Spleen (tissue), 11 donors: ENCODE results near the gene CRYBG3. TPM values are rescaled to one million over a fixed set of nuclear protein-coding genes. Genes with fewer than 3 reads are reported as not detected.

Experiments
- DNase-seq: peaks from one replicate; pipeline ENCODE4 v3.0.0-alpha.2; 2020
- H3K27ac ChIP-seq, 8 donors: fragments of 200-600 bp; sonication (generic) in 7 of 8; 1 replicate in 4 of 8; 2 replicates in 4 of 8; pipeline versions ENCODE4 v1.5.0 to v1.8.0; 2016 to 2021; ENCODE audit warnings: inconsistent platforms in 4 of 8, mild to moderate bottlenecking in 4 of 8, moderate library complexity in 1 of 8
- H3K27me3 ChIP-seq, 7 donors: fragments of 200-600 bp; sonication (generic) in 6 of 7; replicated peaks in 1 of 7; 1 replicate in 4 of 7; 2 replicates in 3 of 7; pipeline versions ENCODE4 v1.5.0 to v1.8.0; 2016 to 2021; ENCODE audit warnings: inconsistent platforms in 3 of 7, mild to moderate bottlenecking in 1 of 7
- H3K36me3 ChIP-seq, 6 donors: fragments of 200-600 bp; sonication (generic) in 5 of 6; 1 replicate in 4 of 6; 2 replicates in 2 of 6; pipeline versions ENCODE4 v1.5.0 to v1.8.0; 2016 to 2021; ENCODE audit warnings: inconsistent platforms in 2 of 6
- H3K4me1 ChIP-seq, 6 donors: fragments of 200-600 bp; sonication (generic) in 5 of 6; 1 replicate in 3 of 6; 2 replicates in 3 of 6; pipeline versions ENCODE4 v1.5.0 to v1.8.0; 2016 to 2021; ENCODE audit warnings: inconsistent platforms in 3 of 6
- H3K4me3 ChIP-seq, 8 donors: fragments of 200-600 bp; sonication (generic) in 7 of 8; 1 replicate in 4 of 8; 2 replicates in 4 of 8; pipeline versions ENCODE4 v1.5.0 to v1.8.0; 2016 to 2021; ENCODE audit warnings: inconsistent platforms in 4 of 8, mild to moderate bottlenecking in 4 of 8, moderate library complexity in 2 of 8
- H3K9me3 ChIP-seq, 8 donors: fragments of 200-600 bp; sonication (generic) in 7 of 8; 1 replicate in 4 of 8; 2 replicates in 4 of 8; pipeline versions ENCODE4 v1.5.0 to v1.8.0; 2016 to 2021; ENCODE audit warnings: inconsistent platforms in 4 of 8
- CTCF ChIP-seq, 11 experiments: fragments of 200-600 bp in 7 of 11; fragments of 450-650 bp in 4 of 11; sonication (generic) in 4 of 11; IDR thresholded peaks in 8 of 11; conservative IDR thresholded peaks in 3 of 11; 1 replicate in 7 of 11; 2 replicates in 4 of 11; pipeline versions ENCODE4 v1.4.0 to v1.8.0; 2016 to 2021; ENCODE audit warnings: antibody characterized with exemption in 11 of 11, inconsistent platforms in 4 of 11, mild to moderate bottlenecking in 1 of 11
- POLR2A ChIP-seq, 3 donors: fragments of 450-650 bp; IDR thresholded peaks; one replicate each; pipeline ENCODE4 v1.5.1; 2017; ENCODE audit warnings: antibody characterized with exemption in 3 of 3, mild to moderate bottlenecking in 1 of 3
- POLR2AphosphoS5 ChIP-seq, 3 donors: sonication (generic); formaldehyde crosslinking; IDR thresholded peaks; one replicate each; pipeline ENCODE4 v1.5.1; 2017; ENCODE audit warnings: antibody characterized with exemption in 3 of 3
- WGBS, 5 donors: extraction: QIAGEN DNeasy Blood & Tissue Kit in 3 of 5; methylation state at CpG; one replicate each; pipeline versions ENCODE4 v1.1.5 to v1.1.7; 2013 to 2018; 5-methylcytosine and 5-hydroxymethylcytosine counted together
- intact Hi-C: fragments of 100-400 bp; cut with DNase I; formaldehyde crosslinking; loops from one replicate; pipeline ENCODE4 v1.15.0; 2023; ENCODE audit warnings: low total_unique reads
- polyA plus RNA-seq, 3 donors: library from polyadenylated mRNA; stranded (reverse); fragments of 200-250 nt; gene quantifications; one replicate each; pipeline ENCODE4 v1.2.1, GENCODE V29; 2013
- total RNA-seq, 7 donors: library from RNA; depleted of rRNA in 3 of 7; stranded (reverse); fragments of >200 nt in 3 of 7; fragmentation: NEBNext Ultra II Directional in 4 of 7; extraction: Animal tissue kit (Norgen Biotek cat#: 25700) in 4 of 7; gene quantifications; one replicate each; pipeline versions ENCODE4 v1.1.0 to v1.2.1, GENCODE V29; 2016 to 2021
- donor health status: healthy with polysubstance abuse.
- donor health status: DM: no; HTN: no; CAD: no; lungs with moderate emphysema.
- donor health status: DM: no; HTN: no; CAD: no.
- donor health status: Bipolar disorder and iron deficiency.
- donor health status: healthy.
- donor health status: DM: no; HTN: no; CAD: no.
- donor health status: DM: yes; HTN: yes; CAD: no.

The CRYBG3 gene
- total and polyA plus RNA-seq, 10 donors, result 1.5 to 22.6 (median 17.6) TPM

GRCh38 chr3:97979610-97980009, 157.8 kb downstream of the CRYBG3 start:
- Histone ChIP-seq H3K36me3 (no peaks in the 10 kb centered on the region), H3K9me3 (no peaks in the 10 kb centered on the region), H3K27ac (no peak overlapping the region), H3K4me3 (no peak overlapping the region), H3K27me3 (no peaks in the 10 kb centered on the region), H3K4me1 (no peaks in the 10 kb centered on the region)
- 74 to 91% (median 85%) methylated on average over 2 to 3 of the region's 3 CpGs for WGBS, 5 donors
- TF ChIP-seq CTCF (IDR thresholded peaks at IDR 0.05 in 8 of 11, conservative IDR thresholded peaks at IDR 0.05 in 3 of 11), result no peak
- no peak for TF ChIP-seq POLR2AphosphoS5 (IDR thresholded peaks at IDR 0.05)
- no peak for DNase-seq
- intact Hi-C loops, result no loop called here

GRCh38 chr3:97981886-97982285, 160.1 kb downstream of the CRYBG3 start:
- H3K36me3 ChIP-seq, result no peaks in the 10 kb centered on the region
- WGBS, 5 donors, result 33 to 57% (median 48%) methylated on average over 3 of the region's 3 CpGs
- no peaks in the 10 kb centered on the region for H3K27me3 ChIP-seq
- no peak overlapping the region for H3K4me3 ChIP-seq
- no peak for DNase-seq
- no peak overlapping the region for H3K27ac ChIP-seq
- TF ChIP-seq POLR2AphosphoS5 (IDR thresholded peaks at IDR 0.05) (no peak), POLR2A (IDR thresholded peaks at IDR 0.05) (no peak), CTCF (IDR thresholded peaks at IDR 0.05 in 8 of 11, conservative IDR thresholded peaks at IDR 0.05 in 3 of 11) (no peak)
- H3K9me3 ChIP-seq, result no peaks in the 10 kb centered on the region
- H3K4me1 ChIP-seq, result no peaks in the 10 kb centered on the region
- intact Hi-C loops, result no loop called here

- Histone ChIP-seq H3K4me3 (no peak overlapping the region), H3K27me3 (no peaks in the 10 kb centered on the region), H3K4me1 (no peaks in the 10 kb centered on the region), H3K9me3 (no peaks in the 10 kb centered on the region), H3K27ac (no peak overlapping the region), H3K36me3 (no peaks in the 10 kb centered on the region)
- 54 to 81% (median 59%) methylated on average over 2 of the region's 2 CpGs for WGBS, 5 donors
- DNase-seq, result no peak
- intact Hi-C loops, result no loop called here
- no peak for TF ChIP-seq POLR2AphosphoS5 (IDR thresholded peaks at IDR 0.05)
- no peak for TF ChIP-seq CTCF (IDR thresholded peaks at IDR 0.05 in 8 of 11, conservative IDR thresholded peaks at IDR 0.05 in 3 of 11)
- TF ChIP-seq POLR2A (IDR thresholded peaks at IDR 0.05), result no peak
Observed at GRCh38 chr3:97983933-97984491, 162.2 kb downstream of the CRYBG3 start.

GRCh38 chr3:97987306-97987705, 165.5 kb downstream of the CRYBG3 start:
- H3K4me3 ChIP-seq, result no peak overlapping the region
- H3K27ac ChIP-seq, result no peak overlapping the region
- no peaks in the 10 kb centered on the region for H3K9me3 ChIP-seq
- H3K27me3 ChIP-seq, result no peaks in the 10 kb centered on the region
- TF ChIP-seq POLR2AphosphoS5 (IDR thresholded peaks at IDR 0.05) (no peak), POLR2A (IDR thresholded peaks at IDR 0.05) (no peak), CTCF (IDR thresholded peaks at IDR 0.05 in 8 of 11, conservative IDR thresholded peaks at IDR 0.05 in 3 of 11) (no peak)
- 81 to 91% (median 90%) methylated on average over 2 of the region's 2 CpGs for WGBS, 5 donors
- no peaks in the 10 kb centered on the region for H3K36me3 ChIP-seq
- intact Hi-C loops, result no loop called here
- no peak for DNase-seq
- H3K4me1 ChIP-seq, result peaks cover 0 to 8% (median 0%) of the 10 kb centered on the region in 6 donors
